ENCODE data around the gene GNB1L.

DNA sequence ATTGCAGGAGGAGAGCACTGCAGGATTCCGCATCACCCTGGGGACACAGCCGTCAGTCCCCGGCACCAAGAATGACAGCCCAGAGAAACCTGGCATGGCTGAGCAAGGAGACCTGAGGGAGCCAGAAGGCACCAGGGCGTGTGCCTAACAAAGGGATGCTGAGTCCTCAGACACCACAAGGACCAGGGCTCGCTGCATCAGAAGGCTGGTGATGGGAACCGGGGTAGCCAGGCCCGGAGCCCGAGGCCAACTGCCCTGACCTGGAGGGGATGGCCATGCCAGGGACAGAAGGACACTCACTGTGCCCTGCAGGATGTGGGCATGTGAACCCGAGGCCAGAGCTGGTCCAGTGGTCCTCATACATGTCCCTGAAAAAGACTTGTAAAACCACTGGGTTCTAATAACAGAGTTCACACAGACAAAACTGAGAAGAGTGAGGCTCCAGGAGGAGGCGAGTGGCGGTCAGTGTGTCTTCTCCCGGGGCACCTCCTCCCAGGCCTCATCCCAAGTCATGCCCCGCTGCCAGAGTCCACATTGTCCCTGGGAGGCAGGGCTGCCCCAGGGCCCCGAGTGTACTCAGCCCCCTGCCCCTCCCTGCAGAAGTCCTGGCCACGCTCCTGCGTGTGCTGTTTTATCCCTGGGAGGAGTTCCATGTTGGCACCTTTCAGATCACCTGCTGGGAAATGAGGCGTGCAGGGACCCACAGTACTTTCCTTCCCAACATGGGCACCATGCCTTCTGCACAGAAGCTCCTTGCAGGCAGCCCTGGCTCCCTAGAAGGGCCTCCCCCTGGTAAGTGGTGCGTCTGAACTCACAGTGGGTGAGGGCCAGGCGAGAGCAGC lies 51.6 kb downstream of the GNB1L start:
- no peak for TF ChIP-seq POLR2A (IDR thresholded peaks at IDR 0.05)
- TF ChIP-seq, protein P1, sequence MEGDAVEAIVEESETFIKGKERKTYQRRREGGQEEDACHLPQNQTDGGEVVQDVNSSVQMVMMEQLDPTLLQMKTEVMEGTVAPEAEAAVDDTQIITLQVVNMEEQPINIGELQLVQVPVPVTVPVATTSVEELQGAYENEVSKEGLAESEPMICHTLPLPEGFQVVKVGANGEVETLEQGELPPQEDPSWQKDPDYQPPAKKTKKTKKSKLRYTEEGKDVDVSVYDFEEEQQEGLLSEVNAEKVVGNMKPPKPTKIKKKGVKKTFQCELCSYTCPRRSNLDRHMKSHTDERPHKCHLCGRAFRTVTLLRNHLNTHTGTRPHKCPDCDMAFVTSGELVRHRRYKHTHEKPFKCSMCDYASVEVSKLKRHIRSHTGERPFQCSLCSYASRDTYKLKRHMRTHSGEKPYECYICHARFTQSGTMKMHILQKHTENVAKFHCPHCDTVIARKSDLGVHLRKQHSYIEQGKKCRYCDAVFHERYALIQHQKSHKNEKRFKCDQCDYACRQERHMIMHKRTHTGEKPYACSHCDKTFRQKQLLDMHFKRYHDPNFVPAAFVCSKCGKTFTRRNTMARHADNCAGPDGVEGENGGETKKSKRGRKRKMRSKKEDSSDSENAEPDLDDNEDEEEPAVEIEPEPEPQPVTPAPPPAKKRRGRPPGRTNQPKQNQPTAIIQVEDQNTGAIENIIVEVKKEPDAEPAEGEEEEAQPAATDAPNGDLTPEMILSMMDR (IDR thresholded peaks at IDR 0.05) = no peak

All from prostate gland (tissue), 2 donors.